Measurements from ENCODE around the gene VAV3.
A peak's percentile ranks its signal among the peaks of the same experiment; 100 is the strongest.

Gene VAV3

GRCh38 chr1:107633596-107633995 is 331.4 kb downstream of the VAV3 start:
- DNase-seq, result no peak

GRCh38 chr1:107626073-107626796 is 338.7 kb downstream of the VAV3 start:
- no peak for DNase-seq

DNA sequence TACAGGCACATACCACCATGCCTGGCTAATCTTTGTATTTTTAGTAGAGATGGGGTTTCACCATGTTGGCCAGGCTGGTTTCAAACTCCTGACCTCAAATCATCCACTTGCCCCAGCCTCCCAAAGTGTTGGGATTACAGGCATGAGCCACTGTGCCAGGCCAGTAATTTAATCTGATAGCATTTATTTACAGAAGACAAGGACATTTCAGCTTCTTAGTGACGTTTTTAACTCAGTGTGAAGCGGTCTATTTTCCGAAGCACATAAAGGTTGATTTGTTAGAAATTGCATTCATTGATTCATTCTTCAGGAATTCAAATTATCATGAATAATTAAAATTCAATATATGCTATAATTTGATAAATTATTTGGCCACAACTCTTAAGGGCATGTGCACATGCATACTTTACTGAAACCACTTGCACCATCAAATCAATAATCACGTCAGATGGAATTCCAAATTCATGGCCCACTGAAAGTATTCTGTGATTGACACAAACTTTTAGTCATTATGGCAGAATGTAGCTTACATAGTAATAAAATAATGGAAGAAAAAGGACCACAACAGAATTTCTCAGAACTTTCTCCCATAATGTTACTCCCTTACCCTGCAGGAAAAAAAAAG is 339.5 kb downstream of the VAV3 start:
- DNase-seq, result no peak

- DNase-seq, result no peak
Measured at GRCh38 chr1:107623431-107623830, 341.5 kb downstream of the VAV3 start.

- DNase-seq, result no peak
Measured at GRCh38 chr1:107622966-107623365, 342.0 kb downstream of the VAV3 start.

- no peak for DNase-seq
Measured at GRCh38 chr1:107622535-107622934, 342.4 kb downstream of the VAV3 start.

GRCh38 chr1:107620753-107621152 is 344.2 kb downstream of the VAV3 start:
- no peak for DNase-seq

DNA sequence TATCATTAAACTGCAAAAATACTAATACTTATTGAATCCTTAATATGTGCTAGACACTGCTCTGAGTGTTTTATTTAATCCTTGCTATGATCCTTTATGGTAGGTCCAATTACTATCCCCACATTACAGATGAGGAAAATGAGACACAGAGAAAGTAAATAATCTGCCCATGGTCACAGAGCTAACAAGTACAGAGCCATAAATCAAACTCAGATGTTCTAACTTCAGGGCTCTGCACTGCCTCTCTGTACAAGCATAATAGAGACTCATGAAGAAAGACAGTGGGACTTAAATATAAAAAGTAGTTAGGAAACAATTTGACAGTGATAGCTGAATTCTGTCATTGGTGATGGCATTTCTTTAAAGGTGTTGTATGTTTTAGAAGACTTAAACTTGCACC is 346.4 kb downstream of the VAV3 start:
- no peak for DNase-seq

DNA sequence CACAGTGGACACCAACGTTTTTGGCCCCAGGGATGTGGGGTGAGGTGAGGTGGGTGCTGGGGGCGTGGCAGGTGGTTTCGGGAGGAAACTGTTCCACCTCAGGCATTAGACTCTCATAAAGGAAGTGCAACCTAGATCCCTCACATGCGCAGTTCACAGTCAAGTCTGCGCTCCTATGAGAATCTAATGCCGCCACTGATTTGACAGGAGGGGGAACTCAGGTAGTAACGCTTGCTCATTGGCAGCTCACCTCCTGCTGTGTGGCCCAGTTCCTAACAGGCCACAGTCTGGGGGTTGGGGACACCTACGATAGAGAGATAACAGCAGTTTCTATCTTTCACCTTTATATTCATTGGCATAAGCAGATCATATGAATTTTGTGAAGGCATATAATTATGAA is 347.1 kb downstream of the VAV3 start:
- no peak for DNase-seq

- no peak for DNase-seq
Measured at GRCh38 chr1:107617456-107617855, 347.5 kb downstream of the VAV3 start.

DNA sequence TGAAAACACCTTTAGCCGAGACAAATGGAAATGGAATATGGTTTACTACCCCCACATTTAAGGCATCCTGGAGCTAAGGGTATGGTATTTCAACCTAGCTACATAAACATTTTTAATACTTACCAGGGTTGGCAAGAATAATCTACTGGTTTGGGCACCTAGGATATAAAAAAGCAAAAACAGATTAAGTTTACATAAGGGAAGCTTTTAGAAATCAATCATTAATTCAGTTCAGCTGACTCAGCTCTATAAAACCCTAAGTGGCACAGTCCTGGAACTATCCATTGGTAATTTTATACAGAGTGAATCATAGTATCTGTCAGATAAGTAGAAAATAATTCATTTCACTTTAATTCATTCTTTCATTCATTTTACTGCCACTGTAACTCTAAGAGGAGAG is 355.2 kb downstream of the VAV3 start:
- DNase-seq, result no peak

DNA sequence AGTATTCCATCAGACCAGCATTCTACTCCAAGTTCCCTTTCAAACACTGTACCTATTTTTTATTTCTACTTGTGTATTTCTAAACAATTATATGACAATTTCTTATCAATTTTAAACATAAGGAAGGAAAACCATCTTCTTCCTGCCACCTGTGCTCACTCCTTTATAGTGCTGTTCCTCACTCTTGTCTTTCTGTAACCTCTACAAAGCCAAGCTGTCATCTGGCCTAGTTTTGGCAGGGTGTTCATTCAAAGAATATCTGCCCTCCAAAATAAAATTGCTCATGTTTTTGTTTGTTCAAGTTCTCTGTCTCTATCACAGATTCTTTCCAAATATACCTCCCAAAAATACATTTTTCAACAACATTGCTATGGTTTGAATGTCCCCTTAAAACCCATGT is 360.2 kb downstream of the VAV3 start:
- no peak for DNase-seq

DNA sequence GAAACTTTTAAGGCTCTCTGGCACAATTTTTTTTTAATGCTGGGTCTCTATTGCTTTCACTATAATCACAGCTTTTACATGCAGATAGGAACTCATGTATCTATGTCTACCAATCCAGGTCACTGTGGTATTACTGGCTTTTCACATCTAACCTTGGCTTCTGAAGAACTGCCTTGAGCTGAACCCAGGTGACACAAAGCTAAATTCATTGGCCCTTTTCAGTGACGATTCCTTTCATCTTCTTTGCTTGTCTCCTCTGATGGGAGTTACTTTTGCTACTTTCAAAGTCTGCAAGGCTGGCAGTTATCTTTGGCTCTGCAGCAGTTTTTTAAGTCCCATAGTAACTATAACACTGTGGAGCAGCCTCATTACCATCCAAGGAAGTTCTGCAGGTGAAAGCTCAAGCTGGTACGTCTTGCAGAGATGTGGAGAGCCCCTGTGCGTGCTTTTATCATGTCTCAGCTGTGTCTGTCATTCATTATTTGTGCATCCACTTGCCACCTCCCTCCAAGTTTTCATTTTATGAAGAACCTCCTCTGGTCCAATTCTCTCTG is 364.3 kb downstream of the VAV3 start:
- DNase-seq, result no peak

- no peak for DNase-seq
Measured at GRCh38 chr1:107599220-107599619, 365.8 kb downstream of the VAV3 start.

- no peak for DNase-seq
Measured at GRCh38 chr1:107597290-107597689, 367.7 kb downstream of the VAV3 start.

DNA sequence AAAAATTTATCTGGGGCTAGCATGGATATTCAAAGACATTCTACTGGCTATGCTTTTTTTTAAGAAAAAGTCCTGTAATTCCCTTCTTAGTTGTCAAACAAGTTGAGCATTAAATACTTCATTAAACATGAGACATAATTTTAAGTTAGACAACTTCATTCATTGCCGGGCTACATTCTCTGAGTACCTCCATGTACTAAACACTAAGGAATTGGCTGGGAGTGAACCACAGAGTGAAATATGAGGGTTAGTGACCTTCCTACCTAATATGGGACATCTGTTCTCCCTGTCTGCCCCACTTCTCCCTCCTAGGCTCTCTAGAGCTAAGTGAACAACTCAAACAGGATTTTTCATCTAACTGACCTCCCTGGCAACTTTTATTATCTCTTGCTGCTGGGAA is 370.4 kb downstream of the VAV3 start:
- no peak for DNase-seq

DNA sequence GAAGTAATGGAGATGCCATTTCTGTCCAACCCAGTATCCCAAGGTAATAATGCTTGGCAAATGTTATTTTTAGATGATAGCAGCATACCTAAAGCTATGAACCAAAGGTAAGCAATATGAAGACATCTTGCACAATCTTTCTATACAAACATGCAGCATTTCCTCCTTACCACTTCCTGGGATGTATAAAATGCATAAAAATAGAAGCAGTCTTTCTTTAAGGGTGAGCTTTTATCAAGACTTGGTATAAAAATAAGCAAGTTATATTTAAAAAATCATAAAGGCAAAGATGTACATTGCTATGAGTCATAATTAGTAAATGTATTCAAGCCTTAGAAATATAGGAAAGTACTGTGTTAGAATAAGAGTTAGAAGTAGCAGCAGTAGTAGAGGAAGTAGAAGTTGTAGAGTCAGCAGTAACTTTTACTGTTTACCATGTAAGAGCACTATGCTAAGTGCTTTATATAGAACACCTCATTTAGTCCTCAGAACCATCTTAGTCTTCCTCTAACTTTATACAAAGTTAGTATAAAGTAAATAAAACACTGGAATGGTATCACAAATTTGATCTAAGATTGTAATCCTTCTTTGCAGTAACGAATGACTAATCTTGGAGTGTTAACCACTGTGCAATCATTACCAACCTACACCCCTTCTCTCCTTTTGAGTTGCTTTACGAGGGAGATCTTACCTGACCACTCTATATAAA is 371.3 kb downstream of the VAV3 start:
- DNase-seq, result no peak

- no peak for DNase-seq
Measured at GRCh38 chr1:107590900-107591622, 373.9 kb downstream of the VAV3 start.

GRCh38 chr1:107590087-107590486 is 374.9 kb downstream of the VAV3 start:
- no peak for DNase-seq

DNA sequence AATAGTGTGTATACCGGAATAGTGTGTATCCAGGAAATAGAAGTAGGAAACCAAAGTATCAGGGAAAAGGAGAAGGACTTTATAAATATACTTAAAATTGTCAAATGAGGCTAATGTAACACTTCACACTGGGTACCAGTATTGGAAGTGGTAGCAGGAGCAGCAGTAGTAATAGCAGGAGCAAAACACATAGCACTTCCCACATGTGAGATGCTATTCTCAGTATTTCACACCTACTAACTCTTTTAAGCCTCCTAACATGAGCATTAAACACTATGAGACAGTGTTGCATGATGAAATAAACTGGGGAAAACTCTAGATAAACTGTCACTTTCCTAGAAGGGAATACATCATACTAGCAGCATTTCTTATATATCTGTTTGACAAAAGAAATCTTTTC is 376.7 kb downstream of the VAV3 start:
- no peak for DNase-seq

DNA sequence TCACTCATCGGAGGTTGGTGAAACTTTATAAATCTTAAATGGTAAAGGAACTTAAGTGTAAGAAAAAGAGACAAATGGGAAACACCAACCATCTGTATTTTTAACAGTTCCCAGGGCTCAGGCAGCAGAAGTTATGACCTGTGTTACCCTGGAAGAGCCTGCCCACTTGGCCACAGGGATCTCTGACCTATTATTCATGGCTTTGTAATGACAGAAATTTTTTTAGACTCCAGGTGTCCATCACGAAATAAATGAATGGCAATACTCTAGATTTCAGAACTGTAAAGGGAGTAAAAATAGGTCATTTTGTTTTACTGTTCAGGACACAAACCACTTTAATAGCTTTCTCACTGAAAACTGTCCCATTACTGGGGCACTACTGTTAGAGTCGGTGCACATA is 389.8 kb downstream of the VAV3 start:
- no peak for DNase-seq

GRCh38 chr1:107574044-107574443 is 390.9 kb downstream of the VAV3 start:
- no peak for DNase-seq

DNA sequence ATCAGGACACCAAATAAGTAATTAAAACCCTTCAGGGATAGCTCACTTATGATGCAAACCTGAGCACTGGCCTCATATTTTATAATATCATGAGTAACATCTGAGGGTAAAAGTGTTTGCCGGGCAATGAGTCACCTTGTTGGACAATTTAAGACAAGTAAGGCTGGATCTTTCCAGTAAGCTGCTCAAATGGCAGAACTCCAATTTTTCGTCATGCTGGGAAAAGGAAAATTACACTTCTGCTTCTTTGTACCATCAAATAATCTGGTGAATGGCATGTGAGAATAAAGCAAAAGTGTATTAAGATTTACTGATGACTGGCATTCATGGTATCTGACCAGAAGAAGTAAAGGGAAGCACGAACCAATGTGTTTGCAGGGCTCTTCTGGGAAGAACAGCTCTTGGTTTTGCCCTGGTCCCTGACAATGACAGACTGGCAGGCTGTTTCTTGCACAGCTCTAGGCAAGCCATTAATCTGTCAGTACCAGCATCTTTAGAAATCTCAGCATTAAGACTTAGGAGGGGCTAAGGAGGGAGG is 392.2 kb downstream of the VAV3 start:
- peak in 3 of 14 donors; percentile 2 to 73 (median 15) for DNase-seq
